ENCODE data around the gene CAMKMT.

DNA sequence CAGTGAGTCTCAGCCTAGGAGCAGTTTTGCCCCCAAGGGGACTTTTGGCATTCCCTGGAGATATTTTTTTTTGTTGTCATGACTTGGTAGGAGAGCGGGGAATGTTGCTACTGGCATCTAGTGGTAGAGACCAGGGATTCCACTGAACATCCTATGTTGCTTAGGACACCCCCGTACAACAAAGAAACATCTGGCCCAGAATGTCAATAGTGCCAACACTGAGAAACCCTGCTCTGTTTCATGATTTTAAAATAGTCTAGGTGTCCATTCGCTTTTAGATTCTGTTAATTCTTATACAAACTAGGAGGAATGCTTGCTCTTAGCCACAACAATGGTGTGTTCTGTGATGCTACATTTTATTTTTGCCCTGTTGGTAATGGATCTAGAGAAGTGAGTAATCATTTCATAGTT lies 353.9 kb downstream of the CAMKMT start:
- TF ChIP-seq, protein P1, sequence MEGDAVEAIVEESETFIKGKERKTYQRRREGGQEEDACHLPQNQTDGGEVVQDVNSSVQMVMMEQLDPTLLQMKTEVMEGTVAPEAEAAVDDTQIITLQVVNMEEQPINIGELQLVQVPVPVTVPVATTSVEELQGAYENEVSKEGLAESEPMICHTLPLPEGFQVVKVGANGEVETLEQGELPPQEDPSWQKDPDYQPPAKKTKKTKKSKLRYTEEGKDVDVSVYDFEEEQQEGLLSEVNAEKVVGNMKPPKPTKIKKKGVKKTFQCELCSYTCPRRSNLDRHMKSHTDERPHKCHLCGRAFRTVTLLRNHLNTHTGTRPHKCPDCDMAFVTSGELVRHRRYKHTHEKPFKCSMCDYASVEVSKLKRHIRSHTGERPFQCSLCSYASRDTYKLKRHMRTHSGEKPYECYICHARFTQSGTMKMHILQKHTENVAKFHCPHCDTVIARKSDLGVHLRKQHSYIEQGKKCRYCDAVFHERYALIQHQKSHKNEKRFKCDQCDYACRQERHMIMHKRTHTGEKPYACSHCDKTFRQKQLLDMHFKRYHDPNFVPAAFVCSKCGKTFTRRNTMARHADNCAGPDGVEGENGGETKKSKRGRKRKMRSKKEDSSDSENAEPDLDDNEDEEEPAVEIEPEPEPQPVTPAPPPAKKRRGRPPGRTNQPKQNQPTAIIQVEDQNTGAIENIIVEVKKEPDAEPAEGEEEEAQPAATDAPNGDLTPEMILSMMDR (IDR thresholded peaks at IDR 0.05 in 8 of 11, conservative IDR thresholded peaks at IDR 0.05 in 3 of 11) = no peak
- no peak for TF ChIP-seq POLR2AphosphoS5 (IDR thresholded peaks at IDR 0.05)

All from spleen (tissue), 7 donors.